GM23338 (cell line): ENCODE data around the gene SLC25A10.

ENCODE experiments used
- CREB1 ChIP-seq: fragments of 250-450 bp; sonication (Bioruptor Pico); IDR thresholded peaks from 2 replicates; pipeline ENCODE4 v1.5.0; 2020; ENCODE audit warnings: low read depth, mild to moderate bottlenecking, moderate library complexity
- EZH2 ChIP-seq: fragments of 200-600 bp; sonication (generic); IDR thresholded peaks from one replicate; pipeline ENCODE4 v1.8.0; 2017; ENCODE audit warnings: antibody characterized with exemption, mild to moderate bottlenecking, low read depth; ENCODE audit not compliant: unreplicated experiment
- EZH2phosphoT487 ChIP-seq: fragments of 200-600 bp; sonication (generic); IDR thresholded peaks from one replicate; pipeline ENCODE4 v1.8.1; 2018; ENCODE audit warnings: antibody characterized with exemption; ENCODE audit not compliant: unreplicated experiment
- JUNB ChIP-seq: IDR thresholded peaks from one replicate; pipeline ENCODE4 v1.6.1; 2016; ENCODE audit warnings: antibody characterized with exemption; ENCODE audit not compliant: unreplicated experiment
- POLR2AphosphoS5 ChIP-seq: IDR thresholded peaks from 2 replicates; pipeline ENCODE4 v1.6.1; 2016; ENCODE audit warnings: antibody characterized with exemption, low read depth
- ZNF114 ChIP-seq: fragments of 250-450 bp; sonication (Bioruptor Pico); IDR thresholded peaks from 2 replicates; pipeline ENCODE4 v1.5.0; 2020; ENCODE audit warnings: mild to moderate bottlenecking, moderate library complexity
- TF ChIP-seq, protein P1 (sequence below), 2 experiments: fragments of 200-600 bp in 1 of 2; sonication (generic) in 1 of 2; conservative IDR thresholded peaks; 2 replicates each; pipeline versions ENCODE4 v1.5.1 to v1.6.1; 2016 to 2017; ENCODE audit warnings: antibody characterized with exemption in 2 of 2, low read depth in 2 of 2, mild to moderate bottlenecking in 2 of 2, moderate library complexity in 1 of 2
- TF ChIP-seq, protein P2 (sequence below): IDR thresholded peaks from 2 replicates; pipeline ENCODE4 v1.6.1; 2016; ENCODE audit warnings: antibody characterized with exemption
- TF ChIP-seq, protein P3 (sequence below): IDR thresholded peaks from one replicate; pipeline ENCODE4 v1.6.1; 2018; ENCODE audit warnings: antibody characterized with exemption; ENCODE audit not compliant: unreplicated experiment
- TF ChIP-seq, protein P4 (sequence below): fragments of 250-450 bp; sonication (Bioruptor Pico); IDR thresholded peaks from 2 replicates; pipeline ENCODE4 v1.5.0; 2020; ENCODE audit warnings: mild to moderate bottlenecking, moderate library complexity

- TF ChIP-seq CREB1 (CRISPR knock-in tag), result no peak
- TF ChIP-seq POLR2AphosphoS5, result no peak
- TF ChIP-seq, protein P1, sequence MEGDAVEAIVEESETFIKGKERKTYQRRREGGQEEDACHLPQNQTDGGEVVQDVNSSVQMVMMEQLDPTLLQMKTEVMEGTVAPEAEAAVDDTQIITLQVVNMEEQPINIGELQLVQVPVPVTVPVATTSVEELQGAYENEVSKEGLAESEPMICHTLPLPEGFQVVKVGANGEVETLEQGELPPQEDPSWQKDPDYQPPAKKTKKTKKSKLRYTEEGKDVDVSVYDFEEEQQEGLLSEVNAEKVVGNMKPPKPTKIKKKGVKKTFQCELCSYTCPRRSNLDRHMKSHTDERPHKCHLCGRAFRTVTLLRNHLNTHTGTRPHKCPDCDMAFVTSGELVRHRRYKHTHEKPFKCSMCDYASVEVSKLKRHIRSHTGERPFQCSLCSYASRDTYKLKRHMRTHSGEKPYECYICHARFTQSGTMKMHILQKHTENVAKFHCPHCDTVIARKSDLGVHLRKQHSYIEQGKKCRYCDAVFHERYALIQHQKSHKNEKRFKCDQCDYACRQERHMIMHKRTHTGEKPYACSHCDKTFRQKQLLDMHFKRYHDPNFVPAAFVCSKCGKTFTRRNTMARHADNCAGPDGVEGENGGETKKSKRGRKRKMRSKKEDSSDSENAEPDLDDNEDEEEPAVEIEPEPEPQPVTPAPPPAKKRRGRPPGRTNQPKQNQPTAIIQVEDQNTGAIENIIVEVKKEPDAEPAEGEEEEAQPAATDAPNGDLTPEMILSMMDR (conservative IDR thresholded peaks at IDR 0.05; ENCODE audit: low read depth in 2 of 2), result no peak
- TF ChIP-seq, protein P2, sequence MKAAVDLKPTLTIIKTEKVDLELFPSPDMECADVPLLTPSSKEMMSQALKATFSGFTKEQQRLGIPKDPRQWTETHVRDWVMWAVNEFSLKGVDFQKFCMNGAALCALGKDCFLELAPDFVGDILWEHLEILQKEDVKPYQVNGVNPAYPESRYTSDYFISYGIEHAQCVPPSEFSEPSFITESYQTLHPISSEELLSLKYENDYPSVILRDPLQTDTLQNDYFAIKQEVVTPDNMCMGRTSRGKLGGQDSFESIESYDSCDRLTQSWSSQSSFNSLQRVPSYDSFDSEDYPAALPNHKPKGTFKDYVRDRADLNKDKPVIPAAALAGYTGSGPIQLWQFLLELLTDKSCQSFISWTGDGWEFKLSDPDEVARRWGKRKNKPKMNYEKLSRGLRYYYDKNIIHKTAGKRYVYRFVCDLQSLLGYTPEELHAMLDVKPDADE, result no peak
- TF ChIP-seq, protein P3, sequence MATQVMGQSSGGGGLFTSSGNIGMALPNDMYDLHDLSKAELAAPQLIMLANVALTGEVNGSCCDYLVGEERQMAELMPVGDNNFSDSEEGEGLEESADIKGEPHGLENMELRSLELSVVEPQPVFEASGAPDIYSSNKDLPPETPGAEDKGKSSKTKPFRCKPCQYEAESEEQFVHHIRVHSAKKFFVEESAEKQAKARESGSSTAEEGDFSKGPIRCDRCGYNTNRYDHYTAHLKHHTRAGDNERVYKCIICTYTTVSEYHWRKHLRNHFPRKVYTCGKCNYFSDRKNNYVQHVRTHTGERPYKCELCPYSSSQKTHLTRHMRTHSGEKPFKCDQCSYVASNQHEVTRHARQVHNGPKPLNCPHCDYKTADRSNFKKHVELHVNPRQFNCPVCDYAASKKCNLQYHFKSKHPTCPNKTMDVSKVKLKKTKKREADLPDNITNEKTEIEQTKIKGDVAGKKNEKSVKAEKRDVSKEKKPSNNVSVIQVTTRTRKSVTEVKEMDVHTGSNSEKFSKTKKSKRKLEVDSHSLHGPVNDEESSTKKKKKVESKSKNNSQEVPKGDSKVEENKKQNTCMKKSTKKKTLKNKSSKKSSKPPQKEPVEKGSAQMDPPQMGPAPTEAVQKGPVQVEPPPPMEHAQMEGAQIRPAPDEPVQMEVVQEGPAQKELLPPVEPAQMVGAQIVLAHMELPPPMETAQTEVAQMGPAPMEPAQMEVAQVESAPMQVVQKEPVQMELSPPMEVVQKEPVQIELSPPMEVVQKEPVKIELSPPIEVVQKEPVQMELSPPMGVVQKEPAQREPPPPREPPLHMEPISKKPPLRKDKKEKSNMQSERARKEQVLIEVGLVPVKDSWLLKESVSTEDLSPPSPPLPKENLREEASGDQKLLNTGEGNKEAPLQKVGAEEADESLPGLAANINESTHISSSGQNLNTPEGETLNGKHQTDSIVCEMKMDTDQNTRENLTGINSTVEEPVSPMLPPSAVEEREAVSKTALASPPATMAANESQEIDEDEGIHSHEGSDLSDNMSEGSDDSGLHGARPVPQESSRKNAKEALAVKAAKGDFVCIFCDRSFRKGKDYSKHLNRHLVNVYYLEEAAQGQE, result no peak
- no peak for TF ChIP-seq EZH2
- no peak for TF ChIP-seq EZH2phosphoT487
- TF ChIP-seq ZNF114 (CRISPR knock-in tag), result no peak
- no peak for TF ChIP-seq JUNB
- TF ChIP-seq, protein P4, sequence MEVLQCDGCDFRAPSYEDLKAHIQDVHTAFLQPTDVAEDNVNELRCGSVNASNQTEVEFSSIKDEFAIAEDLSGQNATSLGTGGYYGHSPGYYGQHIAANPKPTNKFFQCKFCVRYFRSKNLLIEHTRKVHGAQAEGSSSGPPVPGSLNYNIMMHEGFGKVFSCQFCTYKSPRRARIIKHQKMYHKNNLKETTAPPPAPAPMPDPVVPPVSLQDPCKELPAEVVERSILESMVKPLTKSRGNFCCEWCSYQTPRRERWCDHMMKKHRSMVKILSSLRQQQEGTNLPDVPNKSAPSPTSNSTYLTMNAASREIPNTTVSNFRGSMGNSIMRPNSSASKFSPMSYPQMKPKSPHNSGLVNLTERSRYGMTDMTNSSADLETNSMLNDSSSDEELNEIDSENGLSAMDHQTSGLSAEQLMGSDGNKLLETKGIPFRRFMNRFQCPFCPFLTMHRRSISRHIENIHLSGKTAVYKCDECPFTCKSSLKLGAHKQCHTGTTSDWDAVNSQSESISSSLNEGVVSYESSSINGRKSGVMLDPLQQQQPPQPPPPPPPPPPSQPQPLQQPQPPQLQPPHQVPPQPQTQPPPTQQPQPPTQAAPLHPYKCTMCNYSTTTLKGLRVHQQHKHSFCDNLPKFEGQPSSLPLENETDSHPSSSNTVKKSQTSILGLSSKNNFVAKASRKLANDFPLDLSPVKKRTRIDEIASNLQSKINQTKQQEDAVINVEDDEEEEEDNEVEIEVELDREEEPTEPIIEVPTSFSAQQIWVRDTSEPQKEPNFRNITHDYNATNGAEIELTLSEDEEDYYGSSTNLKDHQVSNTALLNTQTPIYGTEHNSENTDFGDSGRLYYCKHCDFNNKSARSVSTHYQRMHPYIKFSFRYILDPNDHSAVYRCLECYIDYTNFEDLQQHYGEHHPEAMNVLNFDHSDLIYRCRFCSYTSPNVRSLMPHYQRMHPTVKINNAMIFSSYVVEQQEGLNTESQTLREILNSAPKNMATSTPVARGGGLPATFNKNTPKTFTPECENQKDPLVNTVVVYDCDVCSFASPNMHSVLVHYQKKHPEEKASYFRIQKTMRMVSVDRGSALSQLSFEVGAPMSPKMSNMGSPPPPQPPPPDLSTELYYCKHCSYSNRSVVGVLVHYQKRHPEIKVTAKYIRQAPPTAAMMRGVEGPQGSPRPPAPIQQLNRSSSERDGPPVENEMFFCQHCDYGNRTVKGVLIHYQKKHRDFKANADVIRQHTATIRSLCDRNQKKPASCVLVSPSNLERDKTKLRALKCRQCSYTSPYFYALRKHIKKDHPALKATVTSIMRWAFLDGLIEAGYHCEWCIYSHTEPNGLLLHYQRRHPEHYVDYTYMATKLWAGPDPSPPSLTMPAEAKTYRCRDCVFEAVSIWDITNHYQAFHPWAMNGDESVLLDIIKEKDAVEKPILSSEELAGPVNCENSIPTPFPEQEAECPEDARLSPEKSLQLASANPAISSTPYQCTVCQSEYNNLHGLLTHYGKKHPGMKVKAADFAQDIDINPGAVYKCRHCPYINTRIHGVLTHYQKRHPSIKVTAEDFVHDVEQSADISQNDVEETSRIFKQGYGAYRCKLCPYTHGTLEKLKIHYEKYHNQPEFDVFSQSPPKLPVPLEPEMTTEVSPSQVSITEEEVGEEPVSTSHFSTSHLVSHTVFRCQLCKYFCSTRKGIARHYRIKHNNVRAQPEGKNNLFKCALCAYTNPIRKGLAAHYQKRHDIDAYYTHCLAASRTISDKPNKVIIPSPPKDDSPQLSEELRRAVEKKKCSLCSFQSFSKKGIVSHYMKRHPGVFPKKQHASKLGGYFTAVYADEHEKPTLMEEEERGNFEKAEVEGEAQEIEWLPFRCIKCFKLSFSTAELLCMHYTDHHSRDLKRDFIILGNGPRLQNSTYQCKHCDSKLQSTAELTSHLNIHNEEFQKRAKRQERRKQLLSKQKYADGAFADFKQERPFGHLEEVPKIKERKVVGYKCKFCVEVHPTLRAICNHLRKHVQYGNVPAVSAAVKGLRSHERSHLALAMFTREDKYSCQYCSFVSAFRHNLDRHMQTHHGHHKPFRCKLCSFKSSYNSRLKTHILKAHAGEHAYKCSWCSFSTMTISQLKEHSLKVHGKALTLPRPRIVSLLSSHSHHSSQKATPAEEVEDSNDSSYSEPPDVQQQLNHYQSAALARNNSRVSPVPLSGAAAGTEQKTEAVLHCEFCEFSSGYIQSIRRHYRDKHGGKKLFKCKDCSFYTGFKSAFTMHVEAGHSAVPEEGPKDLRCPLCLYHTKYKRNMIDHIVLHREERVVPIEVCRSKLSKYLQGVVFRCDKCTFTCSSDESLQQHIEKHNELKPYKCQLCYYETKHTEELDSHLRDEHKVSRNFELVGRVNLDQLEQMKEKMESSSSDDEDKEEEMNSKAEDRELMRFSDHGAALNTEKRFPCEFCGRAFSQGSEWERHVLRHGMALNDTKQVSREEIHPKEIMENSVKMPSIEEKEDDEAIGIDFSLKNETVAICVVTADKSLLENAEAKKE, result no peak
Measured at GRCh38 chr17:81687770-81688541, 24.1 kb upstream of the SLC25A10 start.
